Uterus (tissue), 4 donors: ENCODE data around the gene JAK1. TPM values are rescaled to one million over a fixed set of nuclear protein-coding genes. Genes with fewer than 3 reads are reported as not detected.

Experiments used
- DNase-seq, 2 donors: peaks; one replicate each; pipeline ENCODE4 v3.0.0-alpha.2; 2019 to 2020
- H3K27ac ChIP-seq, 2 donors: fragments of 200-600 bp; sonication (generic); 1 replicate in 1 of 2; 2 replicates in 1 of 2; pipeline ENCODE4 v1.5.1; 2016 to 2018
- H3K27me3 ChIP-seq, 2 donors: fragments of 200-600 bp; sonication (generic); one replicate each; pipeline ENCODE4 v1.5.1; 2018 to 2019; ENCODE audit warnings: control low read depth in 1 of 2
- H3K36me3 ChIP-seq, 2 donors: fragments of 200-600 bp; sonication (generic); one replicate each; pipeline ENCODE4 v1.5.1; 2019; ENCODE audit warnings: control low read depth in 1 of 2
- H3K4me1 ChIP-seq, 2 donors: fragments of 200-600 bp; sonication (generic); one replicate each; pipeline ENCODE4 v1.5.1; 2018 to 2019; ENCODE audit warnings: control low read depth in 1 of 2
- H3K4me3 ChIP-seq, 2 donors: fragments of 200-600 bp; sonication (generic); 1 replicate in 1 of 2; 2 replicates in 1 of 2; pipeline ENCODE4 v1.5.1; 2018 to 2019; ENCODE audit warnings: mild to moderate bottlenecking in 1 of 2
- H3K9me3 ChIP-seq, 2 donors: fragments of 200-600 bp; sonication (generic); one replicate each; pipeline ENCODE4 v1.5.1; 2019; ENCODE audit warnings: control low read depth in 1 of 2
- POLR2A ChIP-seq, 2 donors: fragments of 450-650 bp; IDR thresholded peaks; one replicate each; pipeline ENCODE4 v1.6.1; 2016; ENCODE audit warnings: antibody characterized with exemption in 2 of 2, mild to moderate bottlenecking in 1 of 2, moderate library complexity in 1 of 2
- intact Hi-C: fragments of 100-400 bp; cut with DNase I; formaldehyde crosslinking; loops from one replicate; pipeline ENCODE4 v1.15.1; 2023; ENCODE audit warnings: low total_unique reads
- total RNA-seq, 4 donors: library from RNA; depleted of rRNA in 3 of 4; stranded (reverse); fragments of >200 nt in 3 of 4; gene quantifications; one replicate each; pipeline versions ENCODE4 v1.1.0 to v1.2.4, GENCODE V29; 2014 to 2023
- TF ChIP-seq, protein P1 (sequence below), 4 experiments: fragments of 200-600 bp in 2 of 4; fragments of 450-650 bp in 2 of 4; sonication (generic) in 2 of 4; IDR thresholded peaks; one replicate each; pipeline ENCODE4 v1.5.1; 2016 to 2019; ENCODE audit warnings: antibody characterized with exemption in 4 of 4, mild to moderate bottlenecking in 2 of 4, moderate library complexity in 1 of 4
- donor health status: DM: yes; HTN: yes; CAD: no.

Gene JAK1
- total RNA-seq, 4 donors from 2014 or later, result 70.9 to 136 (median 125) TPM

DNA sequence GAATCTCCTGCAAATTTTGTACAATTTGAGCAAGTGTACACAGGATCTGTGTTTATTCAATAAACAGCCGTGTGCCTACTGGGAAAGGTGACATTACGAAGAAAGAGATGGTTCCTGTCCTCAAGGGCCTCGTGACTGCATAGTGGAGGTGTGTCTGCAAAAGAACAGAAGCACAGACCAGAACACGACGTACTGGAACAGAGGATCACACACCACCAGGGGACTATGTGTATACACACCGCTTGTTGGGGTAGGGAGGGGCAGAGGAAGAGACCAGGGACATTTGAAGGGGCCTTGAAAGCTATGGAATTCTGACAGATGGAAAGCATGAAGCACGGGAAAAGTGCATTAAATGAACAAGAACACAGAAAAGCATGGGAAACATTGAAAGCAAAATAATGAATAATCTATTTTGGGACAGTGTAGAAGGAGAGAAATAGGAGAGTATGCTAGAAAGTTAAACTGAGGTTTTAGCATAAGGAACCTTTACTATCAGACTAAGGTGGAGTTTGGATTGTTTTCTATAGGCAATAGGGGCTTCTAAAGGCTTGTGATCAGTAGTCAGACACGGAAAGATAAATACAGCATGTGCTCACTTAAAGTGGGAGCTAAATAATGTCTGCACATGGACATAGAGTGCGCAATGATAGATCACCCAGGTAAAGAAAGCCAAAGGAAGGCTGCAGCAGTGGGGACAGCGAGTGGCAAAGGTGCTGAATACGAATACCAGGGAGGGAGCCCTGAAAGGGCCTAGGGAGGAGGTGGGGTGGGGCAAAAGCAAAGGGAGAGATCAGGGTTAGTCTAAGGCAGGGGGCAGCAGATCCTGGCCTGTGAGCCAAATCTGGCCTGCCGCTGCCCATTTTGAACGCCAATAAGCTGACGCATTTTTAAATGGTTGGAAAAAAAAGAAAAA lies 11.0 kb downstream of the JAK1 start:
- no peak overlapping the region for H3K4me3 ChIP-seq
- TF ChIP-seq, protein P1, sequence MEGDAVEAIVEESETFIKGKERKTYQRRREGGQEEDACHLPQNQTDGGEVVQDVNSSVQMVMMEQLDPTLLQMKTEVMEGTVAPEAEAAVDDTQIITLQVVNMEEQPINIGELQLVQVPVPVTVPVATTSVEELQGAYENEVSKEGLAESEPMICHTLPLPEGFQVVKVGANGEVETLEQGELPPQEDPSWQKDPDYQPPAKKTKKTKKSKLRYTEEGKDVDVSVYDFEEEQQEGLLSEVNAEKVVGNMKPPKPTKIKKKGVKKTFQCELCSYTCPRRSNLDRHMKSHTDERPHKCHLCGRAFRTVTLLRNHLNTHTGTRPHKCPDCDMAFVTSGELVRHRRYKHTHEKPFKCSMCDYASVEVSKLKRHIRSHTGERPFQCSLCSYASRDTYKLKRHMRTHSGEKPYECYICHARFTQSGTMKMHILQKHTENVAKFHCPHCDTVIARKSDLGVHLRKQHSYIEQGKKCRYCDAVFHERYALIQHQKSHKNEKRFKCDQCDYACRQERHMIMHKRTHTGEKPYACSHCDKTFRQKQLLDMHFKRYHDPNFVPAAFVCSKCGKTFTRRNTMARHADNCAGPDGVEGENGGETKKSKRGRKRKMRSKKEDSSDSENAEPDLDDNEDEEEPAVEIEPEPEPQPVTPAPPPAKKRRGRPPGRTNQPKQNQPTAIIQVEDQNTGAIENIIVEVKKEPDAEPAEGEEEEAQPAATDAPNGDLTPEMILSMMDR (IDR thresholded peaks at IDR 0.05), result no peak
- no peak for TF ChIP-seq POLR2A (IDR thresholded peaks at IDR 0.05)
- H3K9me3 ChIP-seq, result no peaks in the 10 kb centered on the region
- H3K27me3 ChIP-seq, result no peaks in the 10 kb centered on the region
- no peaks in the 10 kb centered on the region for H3K36me3 ChIP-seq
- peaks cover 5 to 11% of the 10 kb centered on the region in 2 donors for H3K4me1 ChIP-seq
- no peak overlapping the region for H3K27ac ChIP-seq
- DNase-seq, result no peak
- intact Hi-C loops, result no loop called here

DNA sequence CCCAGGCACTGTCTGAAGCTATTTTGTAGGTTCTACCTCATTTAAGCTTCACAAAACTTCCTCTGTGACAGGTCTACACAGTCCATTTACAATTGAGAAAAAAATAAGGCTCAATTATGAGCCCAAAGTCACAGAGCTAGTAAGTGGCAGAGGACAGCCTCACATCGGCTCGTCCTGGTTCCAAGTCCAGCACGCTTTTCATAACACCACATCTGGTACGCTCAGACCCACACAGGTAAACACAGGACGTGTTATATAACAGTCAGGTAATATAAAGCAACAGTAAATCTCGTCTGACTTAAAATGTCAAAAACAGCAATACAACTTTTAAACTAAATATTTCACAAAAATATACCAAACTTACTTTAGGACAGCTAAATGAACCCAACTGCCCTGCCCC lies 13.1 kb downstream of the JAK1 start:
- Histone ChIP-seq H3K9me3 (no peaks in the 10 kb centered on the region), H3K27ac (no peak overlapping the region), H3K36me3 (no peaks in the 10 kb centered on the region), H3K27me3 (no peaks in the 10 kb centered on the region), H3K4me3 (no peak overlapping the region), H3K4me1 (peaks cover 5 to 6% of the 10 kb centered on the region in 2 donors)
- TF ChIP-seq POLR2A (IDR thresholded peaks at IDR 0.05), result no peak
- TF ChIP-seq, protein P1 (IDR thresholded peaks at IDR 0.05), result no peak
- intact Hi-C loops, result no loop called here
- DNase-seq, result no peak

DNA sequence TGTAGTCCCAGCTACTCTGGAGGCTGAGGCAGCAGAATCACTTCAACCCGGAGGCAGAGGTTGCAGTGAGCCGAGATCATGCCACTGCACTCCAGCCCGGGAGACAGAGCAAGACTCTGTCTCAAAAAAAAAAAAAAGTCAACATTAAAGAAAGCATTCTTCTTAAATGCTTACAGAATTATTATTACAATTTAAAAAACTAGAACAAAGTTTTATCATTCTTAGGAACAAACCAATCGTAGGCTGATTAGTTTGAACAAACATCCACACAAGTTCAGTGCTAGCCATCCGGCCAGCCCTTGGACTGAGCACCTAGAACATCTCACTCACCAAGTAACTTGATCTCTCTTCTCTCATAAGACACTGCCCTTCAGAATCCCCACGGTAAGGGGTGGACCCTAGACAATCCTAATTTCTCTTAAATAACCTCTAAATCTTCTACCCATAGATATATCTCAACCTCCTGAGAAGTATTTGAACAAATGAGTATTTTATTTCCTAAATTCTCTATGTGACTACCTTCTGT lies 16.0 kb downstream of the JAK1 start:
- intact Hi-C loops, result no loop called here
- H3K4me1 ChIP-seq, result no peaks in the 10 kb centered on the region
- no peak overlapping the region for H3K27ac ChIP-seq
- no peaks in the 10 kb centered on the region for H3K9me3 ChIP-seq
- DNase-seq, result no peak
- H3K36me3 ChIP-seq, result no peaks in the 10 kb centered on the region
- no peak overlapping the region for H3K4me3 ChIP-seq
- TF ChIP-seq, protein P1 (IDR thresholded peaks at IDR 0.05), result no peak
- no peak for TF ChIP-seq POLR2A (IDR thresholded peaks at IDR 0.05)
- no peaks in the 10 kb centered on the region for H3K27me3 ChIP-seq

DNA sequence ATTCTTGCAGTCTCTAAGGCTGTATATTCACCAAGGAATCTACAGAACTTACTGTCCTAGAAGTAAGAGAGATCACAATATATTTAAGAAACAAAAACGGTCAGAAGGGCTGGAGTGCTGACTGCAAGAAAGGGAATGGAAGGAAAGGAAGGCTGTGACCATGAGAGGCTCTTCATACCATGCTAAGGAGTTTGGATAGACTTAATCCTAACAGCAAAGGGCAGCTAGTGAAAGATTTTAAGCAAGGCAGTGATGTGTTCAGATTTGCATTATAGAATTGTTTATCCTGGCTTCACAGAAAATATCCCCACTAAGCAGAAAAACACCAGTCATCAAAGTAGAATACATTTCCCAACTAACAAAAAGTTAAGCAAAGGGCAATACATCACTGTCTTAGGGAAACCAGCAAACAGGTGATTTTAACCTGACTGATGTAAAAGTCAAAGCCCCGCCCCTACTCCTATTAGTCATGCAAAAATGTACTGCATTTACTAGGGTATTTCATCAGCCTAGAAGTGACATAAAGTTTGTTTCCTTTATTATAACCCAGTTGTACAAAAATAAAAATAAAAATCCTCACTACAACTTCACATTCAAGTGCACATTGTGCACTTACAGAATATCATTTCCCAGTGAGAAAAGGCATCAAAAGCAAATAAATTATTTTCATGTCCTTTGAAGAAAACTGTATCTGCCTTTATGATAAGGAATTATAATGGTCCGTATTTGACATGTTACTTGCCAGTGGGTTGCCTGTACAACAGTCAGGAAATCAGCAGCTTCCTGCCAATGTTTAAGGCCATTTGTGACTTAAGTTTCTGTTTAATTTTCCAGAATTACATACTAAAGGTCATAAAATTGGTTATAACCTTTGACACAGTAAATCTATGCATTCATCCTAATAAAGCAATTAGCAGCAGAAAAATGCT lies 17.2 kb downstream of the JAK1 start:
- Histone ChIP-seq H3K36me3 (no peaks in the 10 kb centered on the region), H3K27ac (no peak overlapping the region), H3K4me1 (no peaks in the 10 kb centered on the region), H3K9me3 (no peaks in the 10 kb centered on the region), H3K27me3 (no peaks in the 10 kb centered on the region), H3K4me3 (no peak overlapping the region)
- intact Hi-C loops, result no loop called here
- no peak for TF ChIP-seq POLR2A (IDR thresholded peaks at IDR 0.05)
- TF ChIP-seq, protein P1 (IDR thresholded peaks at IDR 0.05), result no peak
- no peak for DNase-seq
